Liver (tissue), 9 donors: ENCODE data around the gene CHRM2. TPM values are rescaled to one million over a fixed set of nuclear protein-coding genes. Genes with fewer than 3 reads are reported as not detected.

ENCODE experiments used
- DNase-seq: peaks from one replicate; pipeline ENCODE4 v3.0.0-alpha.2; 2017; ENCODE audit warnings: low spot score
- H3K27ac ChIP-seq, 2 donors: one replicate each; pipeline ENCODE4 v1.7.0; 2013; ENCODE audit warnings: inconsistent platforms in 2 of 2, low read length in 2 of 2, control low read depth in 1 of 2, low read depth in 1 of 2, mild to moderate bottlenecking in 1 of 2
- H3K27me3 ChIP-seq, 4 donors: one replicate each; pipeline versions ENCODE4 v1.6.1 to v1.7.0; 2013; ENCODE audit warnings: low read length in 3 of 4, inconsistent platforms in 1 of 4, mild to moderate bottlenecking in 1 of 4, moderate library complexity in 1 of 4; ENCODE audit not compliant: control insufficient read depth in 4 of 4, insufficient read depth in 4 of 4
- H3K36me3 ChIP-seq, 4 donors: one replicate each; pipeline versions ENCODE4 v1.6.1 to v1.7.0; 2013; ENCODE audit warnings: low read length in 3 of 4, mild to moderate bottlenecking in 3 of 4, low read depth in 1 of 4, moderate library complexity in 1 of 4; ENCODE audit not compliant: control insufficient read depth in 4 of 4, insufficient read depth in 3 of 4
- H3K4me1 ChIP-seq, 4 donors: one replicate each; pipeline versions ENCODE4 v1.6.1 to v1.7.0; 2013; ENCODE audit warnings: low read length in 3 of 4, mild to moderate bottlenecking in 3 of 4, moderate library complexity in 1 of 4; ENCODE audit not compliant: control insufficient read depth in 4 of 4, insufficient read depth in 4 of 4
- H3K4me3 ChIP-seq, 3 donors: one replicate each; pipeline versions ENCODE4 v1.6.1 to v1.7.0; 2013; ENCODE audit warnings: low read length in 3 of 3, control low read depth in 1 of 3, low read depth in 1 of 3, mild to moderate bottlenecking in 1 of 3
- H3K9ac ChIP-seq, 2 donors: one replicate each; pipeline ENCODE4 v1.7.0; 2013; ENCODE audit warnings: low read length in 2 of 2, mild to moderate bottlenecking in 2 of 2, moderate library complexity in 2 of 2, control low read depth in 1 of 2, low read depth in 1 of 2
- H3K9me3 ChIP-seq, 4 donors: one replicate each; pipeline versions ENCODE4 v1.6.1 to v1.7.0; 2013; ENCODE audit warnings: low read length in 3 of 4; ENCODE audit not compliant: control insufficient read depth in 4 of 4
- ATF3 ChIP-seq: IDR thresholded peaks from 2 replicates; pipeline ENCODE4 v1.6.1; 2016; ENCODE audit warnings: antibody characterized with exemption
- CTCF ChIP-seq: fragments of 150-350 bp; IDR thresholded peaks from 2 replicates; pipeline ENCODE4 v1.5.1; 2017; ENCODE audit warnings: improper control_type of control experiment, low read depth, low read length; ENCODE audit not compliant: missing input control
- EGR1 ChIP-seq, 2 donors: IDR thresholded peaks; 2 replicates each; pipeline ENCODE4 v1.6.1; 2016 to 2018; ENCODE audit warnings: antibody characterized with exemption in 2 of 2, low read depth in 2 of 2
- FOXA1 ChIP-seq: IDR thresholded peaks from 2 replicates; pipeline ENCODE4 v1.6.1; 2016; ENCODE audit warnings: antibody characterized with exemption
- FOXA2 ChIP-seq: IDR thresholded peaks from 2 replicates; pipeline ENCODE4 v1.6.1; 2016; ENCODE audit warnings: antibody characterized with exemption
- GABPA ChIP-seq, 2 donors: IDR thresholded peaks in 1 of 2; conservative IDR thresholded peaks in 1 of 2; 2 replicates each; pipeline ENCODE4 v1.6.1; 2016; ENCODE audit warnings: antibody characterized with exemption in 2 of 2, mild to moderate bottlenecking in 1 of 2, moderate library complexity in 1 of 2
- HNF4A ChIP-seq, 2 donors: conservative IDR thresholded peaks; 2 replicates each; pipeline ENCODE4 v1.6.1; 2016; ENCODE audit warnings: antibody characterized with exemption in 2 of 2, mild to moderate bottlenecking in 2 of 2
- HNF4G ChIP-seq: IDR thresholded peaks from 2 replicates; pipeline ENCODE4 v1.6.1; 2016; ENCODE audit warnings: antibody characterized with exemption
- JUND ChIP-seq, 2 donors: IDR thresholded peaks; 2 replicates each; pipeline ENCODE4 v1.6.1; 2016; ENCODE audit warnings: antibody characterized with exemption in 2 of 2
- NR2F2 ChIP-seq: IDR thresholded peaks from 2 replicates; pipeline ENCODE4 v1.6.1; 2016; ENCODE audit warnings: antibody characterized with exemption
- RAD21 ChIP-seq, 2 donors: IDR thresholded peaks; 2 replicates each; pipeline ENCODE4 v1.6.1; 2016; ENCODE audit warnings: antibody characterized with exemption in 2 of 2, mild to moderate bottlenecking in 2 of 2
- RXRA ChIP-seq, 2 donors: IDR thresholded peaks; 2 replicates each; pipeline ENCODE4 v1.6.1; 2017 to 2018; ENCODE audit warnings: antibody characterized with exemption in 2 of 2, mild to moderate bottlenecking in 1 of 2
- SP1 ChIP-seq: IDR thresholded peaks from 2 replicates; pipeline ENCODE4 v1.6.1; 2018; ENCODE audit warnings: antibody characterized with exemption, mild to moderate bottlenecking
- TAF1 ChIP-seq: conservative IDR thresholded peaks from 2 replicates; pipeline ENCODE4 v1.6.1; 2016; ENCODE audit warnings: antibody characterized with exemption, mild to moderate bottlenecking
- YY1 ChIP-seq: IDR thresholded peaks from 2 replicates; pipeline ENCODE4 v1.6.1; 2016; ENCODE audit warnings: antibody characterized with exemption, mild to moderate bottlenecking
- ZBTB33 ChIP-seq: IDR thresholded peaks from 2 replicates; pipeline ENCODE4 v1.6.1; 2016; ENCODE audit warnings: antibody characterized with exemption
- WGBS: extraction: QIAGEN DNeasy Blood & Tissue Kit; methylation state at CpG from one replicate; pipeline ENCODE4 v1.1.7; 2013; 5-methylcytosine and 5-hydroxymethylcytosine counted together
- polyA plus RNA-seq, 2 donors: library from polyadenylated mRNA; stranded (reverse) in 1 of 2; unstranded in 1 of 2; fragments of 200-250 nt in 1 of 2; fragments of >200 nt in 1 of 2; fragmentation: Nextera tagmentation in 1 of 2; extraction: Ambion mirVana in 1 of 2; gene quantifications; one replicate each; pipeline versions ENCODE4 v1.2.1 to v1.2.3, GENCODE V29; 2013 to 2015
- total RNA-seq, 2 donors: library from RNA; depleted of rRNA; stranded (reverse); fragments of >200 nt; gene quantifications; one replicate each; pipeline ENCODE4 v1.2.3, GENCODE V29; 2014
- TF ChIP-seq, protein P1 (sequence below): IDR thresholded peaks from 2 replicates; pipeline ENCODE4 v1.6.1; 2016; ENCODE audit warnings: antibody characterized with exemption, mild to moderate bottlenecking
- TF ChIP-seq, protein P2 (sequence below): IDR thresholded peaks from 2 replicates; pipeline ENCODE4 v1.6.1; 2016; ENCODE audit warnings: antibody characterized with exemption
- donor health status: healthy.
- donor health status: healthy.
- donor health status: healthy.
- donor health status: healthy.
- donor health status: healthy.

CHRM2 gene
- total and polyA plus RNA-seq, 4 donors, result 0.08 to 1.2 (median 0.30) TPM

DNA sequence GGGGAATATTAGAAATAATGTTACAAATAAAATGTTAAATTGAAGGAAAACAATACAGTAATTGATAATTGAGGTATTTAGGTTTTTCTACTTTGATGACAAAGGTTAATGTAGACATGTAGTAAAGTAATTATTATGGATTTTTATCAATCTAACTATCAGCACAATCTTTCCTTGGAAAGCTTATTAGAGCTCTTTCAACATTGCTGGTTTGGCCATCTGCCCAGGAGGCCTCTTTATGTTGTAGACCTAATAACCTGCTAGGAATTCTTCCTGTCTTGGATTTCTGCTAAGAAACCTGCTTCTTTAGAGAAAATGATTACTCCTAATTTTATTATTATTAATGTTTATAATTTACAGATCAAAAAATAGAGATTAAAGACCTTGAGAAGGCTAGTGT, 78.9 kb downstream of the CHRM2 start:
- TF ChIP-seq JUND (IDR thresholded peaks at IDR 0.05), result no peak
- TF ChIP-seq YY1, result no peak
- TF ChIP-seq, protein P1, sequence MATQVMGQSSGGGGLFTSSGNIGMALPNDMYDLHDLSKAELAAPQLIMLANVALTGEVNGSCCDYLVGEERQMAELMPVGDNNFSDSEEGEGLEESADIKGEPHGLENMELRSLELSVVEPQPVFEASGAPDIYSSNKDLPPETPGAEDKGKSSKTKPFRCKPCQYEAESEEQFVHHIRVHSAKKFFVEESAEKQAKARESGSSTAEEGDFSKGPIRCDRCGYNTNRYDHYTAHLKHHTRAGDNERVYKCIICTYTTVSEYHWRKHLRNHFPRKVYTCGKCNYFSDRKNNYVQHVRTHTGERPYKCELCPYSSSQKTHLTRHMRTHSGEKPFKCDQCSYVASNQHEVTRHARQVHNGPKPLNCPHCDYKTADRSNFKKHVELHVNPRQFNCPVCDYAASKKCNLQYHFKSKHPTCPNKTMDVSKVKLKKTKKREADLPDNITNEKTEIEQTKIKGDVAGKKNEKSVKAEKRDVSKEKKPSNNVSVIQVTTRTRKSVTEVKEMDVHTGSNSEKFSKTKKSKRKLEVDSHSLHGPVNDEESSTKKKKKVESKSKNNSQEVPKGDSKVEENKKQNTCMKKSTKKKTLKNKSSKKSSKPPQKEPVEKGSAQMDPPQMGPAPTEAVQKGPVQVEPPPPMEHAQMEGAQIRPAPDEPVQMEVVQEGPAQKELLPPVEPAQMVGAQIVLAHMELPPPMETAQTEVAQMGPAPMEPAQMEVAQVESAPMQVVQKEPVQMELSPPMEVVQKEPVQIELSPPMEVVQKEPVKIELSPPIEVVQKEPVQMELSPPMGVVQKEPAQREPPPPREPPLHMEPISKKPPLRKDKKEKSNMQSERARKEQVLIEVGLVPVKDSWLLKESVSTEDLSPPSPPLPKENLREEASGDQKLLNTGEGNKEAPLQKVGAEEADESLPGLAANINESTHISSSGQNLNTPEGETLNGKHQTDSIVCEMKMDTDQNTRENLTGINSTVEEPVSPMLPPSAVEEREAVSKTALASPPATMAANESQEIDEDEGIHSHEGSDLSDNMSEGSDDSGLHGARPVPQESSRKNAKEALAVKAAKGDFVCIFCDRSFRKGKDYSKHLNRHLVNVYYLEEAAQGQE, result no peak
- no peak for TF ChIP-seq NR2F2
- TF ChIP-seq TAF1, result no peak
- TF ChIP-seq HNF4A (conservative IDR thresholded peaks at IDR 0.05), result no peak
- TF ChIP-seq ATF3, result no peak
- no peak for TF ChIP-seq FOXA1
- no peak for TF ChIP-seq EGR1 (IDR thresholded peaks at IDR 0.05; ENCODE audit: low read depth in 2 of 2)
- no peak for TF ChIP-seq HNF4G
- TF ChIP-seq RXRA (IDR thresholded peaks at IDR 0.05), result no peak
- no peak for TF ChIP-seq ZBTB33
- TF ChIP-seq GABPA (IDR thresholded peaks at IDR 0.05 in 1 of 2, conservative IDR thresholded peaks at IDR 0.05 in 1 of 2), result no peak
- TF ChIP-seq, protein P2, sequence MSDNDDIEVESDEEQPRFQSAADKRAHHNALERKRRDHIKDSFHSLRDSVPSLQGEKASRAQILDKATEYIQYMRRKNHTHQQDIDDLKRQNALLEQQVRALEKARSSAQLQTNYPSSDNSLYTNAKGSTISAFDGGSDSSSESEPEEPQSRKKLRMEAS, result no peak
- TF ChIP-seq FOXA2, result no peak
- no peak for TF ChIP-seq CTCF
- no peak for TF ChIP-seq RAD21 (IDR thresholded peaks at IDR 0.05)
- H3K27me3 ChIP-seq, result no peaks in the 10 kb centered on the region
- no peaks in the 10 kb centered on the region for H3K36me3 ChIP-seq
- DNase-seq, result no peak
- no peaks in the 10 kb centered on the region for H3K4me1 ChIP-seq
- H3K9ac ChIP-seq, result no peak overlapping the region
- H3K27ac ChIP-seq, result no peak overlapping the region
- H3K4me3 ChIP-seq, result no peak overlapping the region
- H3K9me3 ChIP-seq, result no peaks in the 10 kb centered on the region

DNA sequence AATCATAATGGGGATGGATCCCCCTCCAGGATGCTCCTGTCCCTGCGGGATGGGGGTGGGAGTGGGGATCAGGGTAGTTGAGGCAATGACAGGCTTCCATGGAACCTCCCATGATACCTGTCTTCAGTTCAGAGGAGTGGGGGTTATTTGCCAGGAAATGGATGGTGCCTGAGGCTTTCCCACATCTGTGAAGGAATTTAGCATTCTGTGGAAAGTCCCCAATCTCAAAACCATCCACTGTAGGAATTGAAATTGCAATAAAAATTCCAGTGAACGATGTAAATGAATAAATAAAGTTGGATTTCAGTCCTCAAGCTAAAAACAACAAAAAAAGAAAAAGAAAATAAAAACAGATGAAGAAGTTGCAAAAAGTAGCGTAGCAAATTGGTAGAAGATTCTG, 81.9 kb downstream of the CHRM2 start:
- Histone ChIP-seq H3K9ac (no peak overlapping the region), H3K27ac (no peak overlapping the region), H3K27me3 (no peaks in the 10 kb centered on the region), H3K36me3 (no peaks in the 10 kb centered on the region), H3K4me1 (no peaks in the 10 kb centered on the region), H3K4me3 (no peak overlapping the region), H3K9me3 (peaks cover 0 to 4% (median 0%) of the 10 kb centered on the region in 4 donors)
- WGBS, result 65% methylated on average over 3 of the region's 3 CpGs
- no peak for DNase-seq
- TF ChIP-seq, protein P2, result no peak
- TF ChIP-seq NR2F2 (no peak), SP1 (no peak), FOXA2 (no peak), CTCF (no peak), TAF1 (no peak), FOXA1 (no peak), ATF3 (no peak), HNF4G (no peak)
- TF ChIP-seq, protein P1, result no peak
